Esophagus squamous epithelium (tissue), 4 donors: Measurements from ENCODE around the gene BMPR1B.

Experiments used
- POLR2A ChIP-seq, 4 donors: fragments of 450-650 bp; IDR thresholded peaks; one replicate each; pipeline ENCODE4 v1.6.1; 2017; ENCODE audit warnings: antibody characterized with exemption in 4 of 4, mild to moderate bottlenecking in 4 of 4, moderate library complexity in 3 of 4
- TF ChIP-seq, protein P1 (sequence below), 6 experiments: fragments of 450-650 bp in 4 of 6; fragments of 200-600 bp in 2 of 6; sonication (generic) in 2 of 6; IDR thresholded peaks; one replicate each; pipeline ENCODE4 v1.5.1; 2016 to 2019; ENCODE audit warnings: antibody characterized with exemption in 6 of 6, mild to moderate bottlenecking in 4 of 6, moderate library complexity in 4 of 6

DNA sequence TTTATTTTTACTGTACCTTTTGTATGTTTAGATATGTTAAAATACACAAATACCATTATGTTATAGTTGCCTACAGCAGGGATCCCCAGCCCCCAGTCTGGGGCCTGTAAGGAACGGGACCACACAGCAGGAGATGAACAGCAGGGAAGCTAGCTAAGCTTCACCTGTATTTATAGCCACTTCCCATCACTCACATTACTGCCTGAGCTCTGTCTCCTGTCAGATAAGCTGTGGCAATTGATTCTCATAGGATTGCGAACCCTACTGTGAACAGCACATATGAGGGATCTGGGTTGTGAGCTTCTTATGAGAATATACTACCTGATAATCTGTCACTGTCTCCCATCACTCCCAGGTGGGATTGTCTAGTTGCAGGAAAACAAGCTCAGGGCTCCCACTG lies 73.9 kb downstream of the BMPR1B start:
- TF ChIP-seq, protein P1, sequence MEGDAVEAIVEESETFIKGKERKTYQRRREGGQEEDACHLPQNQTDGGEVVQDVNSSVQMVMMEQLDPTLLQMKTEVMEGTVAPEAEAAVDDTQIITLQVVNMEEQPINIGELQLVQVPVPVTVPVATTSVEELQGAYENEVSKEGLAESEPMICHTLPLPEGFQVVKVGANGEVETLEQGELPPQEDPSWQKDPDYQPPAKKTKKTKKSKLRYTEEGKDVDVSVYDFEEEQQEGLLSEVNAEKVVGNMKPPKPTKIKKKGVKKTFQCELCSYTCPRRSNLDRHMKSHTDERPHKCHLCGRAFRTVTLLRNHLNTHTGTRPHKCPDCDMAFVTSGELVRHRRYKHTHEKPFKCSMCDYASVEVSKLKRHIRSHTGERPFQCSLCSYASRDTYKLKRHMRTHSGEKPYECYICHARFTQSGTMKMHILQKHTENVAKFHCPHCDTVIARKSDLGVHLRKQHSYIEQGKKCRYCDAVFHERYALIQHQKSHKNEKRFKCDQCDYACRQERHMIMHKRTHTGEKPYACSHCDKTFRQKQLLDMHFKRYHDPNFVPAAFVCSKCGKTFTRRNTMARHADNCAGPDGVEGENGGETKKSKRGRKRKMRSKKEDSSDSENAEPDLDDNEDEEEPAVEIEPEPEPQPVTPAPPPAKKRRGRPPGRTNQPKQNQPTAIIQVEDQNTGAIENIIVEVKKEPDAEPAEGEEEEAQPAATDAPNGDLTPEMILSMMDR (IDR thresholded peaks at IDR 0.05): no peak
- TF ChIP-seq POLR2A (IDR thresholded peaks at IDR 0.05): no peak
